GM19328 (cell line): ENCODE measurements around the gene KCNG2.

Experiments
- ATAC-seq: cut with Tn5 transposase; IDR thresholded peaks from one replicate; pipeline ENCODE4 v1.9.1; 2021; ENCODE audit warnings: mild to moderate bottlenecking, moderate library complexity; ENCODE audit not compliant: unreplicated experiment

The KCNG2 gene

GRCh38 chr18:79768745-79769144 lies 29.0 kb upstream of the KCNG2 start:
- no peak for ATAC-seq

- ATAC-seq = no peak
These were observed 27.8 kb upstream of the KCNG2 start for GRCh38 chr18:79769698-79770500.

GRCh38 chr18:79770501-79770815 lies 27.3 kb upstream of the KCNG2 start:
- ATAC-seq = no peak

- ATAC-seq = no peak
These were observed 26.9 kb upstream of the KCNG2 start for GRCh38 chr18:79770826-79771225.

GRCh38 chr18:79771446-79772107 lies 26.2 kb upstream of the KCNG2 start:
- no peak for ATAC-seq

- no peak for ATAC-seq
These were observed 25.5 kb upstream of the KCNG2 start for GRCh38 chr18:79772108-79772864.

- ATAC-seq = no peak
These were observed 24.7 kb upstream of the KCNG2 start for GRCh38 chr18:79772865-79773696.

- ATAC-seq = no peak
These were observed 23.6 kb upstream of the KCNG2 start for GRCh38 chr18:79774111-79774510.

- ATAC-seq = no peak
These were observed 22.1 kb upstream of the KCNG2 start for GRCh38 chr18:79775441-79776221.

GRCh38 chr18:79776674-79777073 lies 21.1 kb upstream of the KCNG2 start:
- no peak for ATAC-seq

- ATAC-seq = no peak
These were observed 19.4 kb upstream of the KCNG2 start for GRCh38 chr18:79778291-79778791.

GRCh38 chr18:79779021-79779699 lies 18.6 kb upstream of the KCNG2 start:
- ATAC-seq = no peak

- ATAC-seq = no peak
These were observed 18.0 kb upstream of the KCNG2 start for GRCh38 chr18:79779700-79780190.

GRCh38 chr18:79780547-79780946 lies 17.2 kb upstream of the KCNG2 start:
- no peak for ATAC-seq

- ATAC-seq = no peak
These were observed 16.3 kb upstream of the KCNG2 start for GRCh38 chr18:79781331-79781941.

GRCh38 chr18:79782566-79783308 lies 15.0 kb upstream of the KCNG2 start:
- no peak for ATAC-seq

- ATAC-seq = no peak
These were observed 13.4 kb upstream of the KCNG2 start for GRCh38 chr18:79784071-79784913.
